Sigmoid colon (tissue), 4 donors: ENCODE data around the gene ELOVL5.

Source experiments
- CTCF ChIP-seq, 4 experiments: fragments of 450-650 bp in 3 of 4; fragments of 200-600 bp in 1 of 4; IDR thresholded peaks; one replicate each; pipeline ENCODE4 v1.5.1; 2016 to 2019; ENCODE audit warnings: antibody characterized with exemption in 4 of 4, mild to moderate bottlenecking in 3 of 4, moderate library complexity in 2 of 4
- POLR2A ChIP-seq, 2 donors: fragments of 450-650 bp; IDR thresholded peaks; one replicate each; pipeline ENCODE4 v1.6.1; 2016; ENCODE audit warnings: antibody characterized with exemption in 2 of 2, mild to moderate bottlenecking in 2 of 2, moderate library complexity in 2 of 2
- POLR2AphosphoS5 ChIP-seq, 4 donors: sonication (generic); formaldehyde crosslinking; IDR thresholded peaks; one replicate each; pipeline ENCODE4 v1.6.1; 2017; ENCODE audit warnings: antibody characterized with exemption in 4 of 4

DNA sequence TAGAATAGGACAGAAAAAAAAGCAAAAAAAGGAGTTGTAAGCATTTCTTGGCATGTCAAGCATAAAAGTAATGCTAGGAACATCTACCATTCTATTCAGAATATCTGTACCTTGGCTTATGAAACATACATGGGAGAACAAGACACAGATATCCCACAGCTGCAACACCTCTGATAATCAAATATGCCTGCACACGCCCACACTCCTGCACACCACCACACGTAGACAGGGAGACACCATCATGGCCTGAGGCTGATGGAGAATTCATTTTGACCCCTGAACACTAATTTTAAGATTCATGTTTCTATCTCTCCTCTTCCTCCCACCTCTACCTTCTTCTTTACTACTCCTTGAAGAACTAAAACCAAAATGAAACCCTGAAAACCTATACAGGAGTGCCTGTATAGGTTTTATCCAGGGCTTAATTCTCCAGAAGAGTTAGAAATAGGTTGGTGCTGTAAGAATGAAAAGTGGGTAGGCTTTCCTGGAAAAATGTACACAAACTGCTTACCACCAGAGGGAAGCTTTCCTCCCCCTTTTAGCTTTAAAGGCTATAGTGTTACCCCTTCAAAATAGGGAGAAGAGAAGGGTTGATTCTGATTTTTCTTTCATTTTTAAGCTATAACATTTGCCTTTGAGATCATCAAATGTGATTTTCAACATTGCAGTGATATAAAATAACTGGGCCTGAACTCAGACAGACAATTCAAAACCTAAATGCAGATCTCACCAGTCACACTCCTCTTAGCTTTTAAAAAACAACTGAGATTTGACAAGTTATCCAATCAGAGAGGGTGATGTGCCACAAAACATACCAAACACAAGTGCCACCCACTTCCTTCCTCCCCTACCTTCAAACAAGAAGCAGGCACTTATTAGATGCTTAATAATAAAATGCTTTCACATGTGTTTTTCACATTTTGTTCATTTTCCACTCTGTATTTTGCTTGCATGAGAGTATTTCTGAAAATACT is 57.9 kb downstream of the ELOVL5 start:
- TF ChIP-seq CTCF (IDR thresholded peaks at IDR 0.05), result no peak
- no peak for TF ChIP-seq POLR2A (IDR thresholded peaks at IDR 0.05)
- TF ChIP-seq POLR2AphosphoS5 (IDR thresholded peaks at IDR 0.05), result no peak
